ENCODE results near the gene PSKH1. TPM values are rescaled to one million over a fixed set of nuclear protein-coding genes. Genes with fewer than 3 reads are reported as not detected.

PSKH1 gene
- total and polyA plus RNA-seq, 10 of the 15 experiments (the other 5 are each of a cell fraction or from before 2014, with no cell fraction given) = 0.63 to 20.4 (median 7.8) TPM

DNA sequence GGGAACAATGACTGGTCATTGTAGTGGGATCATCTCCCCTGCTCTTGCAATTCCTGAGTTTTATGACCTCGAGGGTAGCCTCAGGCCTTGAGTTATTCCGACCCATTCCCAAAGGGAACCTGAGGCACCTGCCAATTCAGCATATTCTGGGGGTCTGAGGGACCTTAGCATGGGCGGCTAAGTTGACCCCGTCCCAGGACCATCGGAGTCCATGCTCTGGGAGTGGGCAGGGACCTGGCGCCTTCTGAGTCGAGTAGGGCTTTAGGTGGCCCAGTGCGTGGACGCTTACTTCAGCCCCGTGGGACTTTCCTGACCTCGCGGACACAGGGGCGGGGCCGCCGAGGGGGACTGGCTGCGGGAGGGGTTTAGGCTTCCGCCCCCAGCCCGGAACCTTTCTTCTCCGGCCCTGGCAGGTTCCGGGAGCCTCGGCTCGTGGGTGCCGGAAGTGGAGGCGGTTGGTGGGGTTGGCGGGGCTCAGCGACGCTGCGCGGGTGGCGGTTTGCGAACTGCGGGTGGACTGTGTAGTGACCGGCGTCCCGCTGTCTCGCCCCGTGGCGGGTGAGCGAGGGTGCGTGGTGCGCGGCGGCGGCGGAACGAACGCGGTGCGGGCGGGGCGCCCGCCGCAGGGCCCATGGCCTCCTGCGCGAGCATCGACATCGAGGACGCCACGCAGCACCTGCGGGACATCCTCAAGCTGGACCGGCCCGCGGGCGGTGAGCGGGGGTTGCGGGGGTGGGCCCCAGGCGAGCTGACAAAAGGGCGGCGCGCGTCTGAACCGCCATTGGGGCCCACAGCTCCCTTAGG, 20.2 kb upstream of the PSKH1 start, which contains the start of gene EDC4 (continued):
- TF ChIP-seq, protein P1, sequence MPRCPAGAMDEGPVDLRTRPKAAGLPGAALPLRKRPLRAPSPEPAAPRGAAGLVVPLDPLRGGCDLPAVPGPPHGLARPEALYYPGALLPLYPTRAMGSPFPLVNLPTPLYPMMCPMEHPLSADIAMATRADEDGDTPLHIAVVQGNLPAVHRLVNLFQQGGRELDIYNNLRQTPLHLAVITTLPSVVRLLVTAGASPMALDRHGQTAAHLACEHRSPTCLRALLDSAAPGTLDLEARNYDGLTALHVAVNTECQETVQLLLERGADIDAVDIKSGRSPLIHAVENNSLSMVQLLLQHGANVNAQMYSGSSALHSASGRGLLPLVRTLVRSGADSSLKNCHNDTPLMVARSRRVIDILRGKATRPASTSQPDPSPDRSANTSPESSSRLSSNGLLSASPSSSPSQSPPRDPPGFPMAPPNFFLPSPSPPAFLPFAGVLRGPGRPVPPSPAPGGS (IDR thresholded peaks at IDR 0.05; ENCODE audit: borderline replicate concordance, insufficient read depth, low read depth, low read length, poor library complexity, severe bottlenecking) = peak; percentile 93
- TF ChIP-seq, protein P2, sequence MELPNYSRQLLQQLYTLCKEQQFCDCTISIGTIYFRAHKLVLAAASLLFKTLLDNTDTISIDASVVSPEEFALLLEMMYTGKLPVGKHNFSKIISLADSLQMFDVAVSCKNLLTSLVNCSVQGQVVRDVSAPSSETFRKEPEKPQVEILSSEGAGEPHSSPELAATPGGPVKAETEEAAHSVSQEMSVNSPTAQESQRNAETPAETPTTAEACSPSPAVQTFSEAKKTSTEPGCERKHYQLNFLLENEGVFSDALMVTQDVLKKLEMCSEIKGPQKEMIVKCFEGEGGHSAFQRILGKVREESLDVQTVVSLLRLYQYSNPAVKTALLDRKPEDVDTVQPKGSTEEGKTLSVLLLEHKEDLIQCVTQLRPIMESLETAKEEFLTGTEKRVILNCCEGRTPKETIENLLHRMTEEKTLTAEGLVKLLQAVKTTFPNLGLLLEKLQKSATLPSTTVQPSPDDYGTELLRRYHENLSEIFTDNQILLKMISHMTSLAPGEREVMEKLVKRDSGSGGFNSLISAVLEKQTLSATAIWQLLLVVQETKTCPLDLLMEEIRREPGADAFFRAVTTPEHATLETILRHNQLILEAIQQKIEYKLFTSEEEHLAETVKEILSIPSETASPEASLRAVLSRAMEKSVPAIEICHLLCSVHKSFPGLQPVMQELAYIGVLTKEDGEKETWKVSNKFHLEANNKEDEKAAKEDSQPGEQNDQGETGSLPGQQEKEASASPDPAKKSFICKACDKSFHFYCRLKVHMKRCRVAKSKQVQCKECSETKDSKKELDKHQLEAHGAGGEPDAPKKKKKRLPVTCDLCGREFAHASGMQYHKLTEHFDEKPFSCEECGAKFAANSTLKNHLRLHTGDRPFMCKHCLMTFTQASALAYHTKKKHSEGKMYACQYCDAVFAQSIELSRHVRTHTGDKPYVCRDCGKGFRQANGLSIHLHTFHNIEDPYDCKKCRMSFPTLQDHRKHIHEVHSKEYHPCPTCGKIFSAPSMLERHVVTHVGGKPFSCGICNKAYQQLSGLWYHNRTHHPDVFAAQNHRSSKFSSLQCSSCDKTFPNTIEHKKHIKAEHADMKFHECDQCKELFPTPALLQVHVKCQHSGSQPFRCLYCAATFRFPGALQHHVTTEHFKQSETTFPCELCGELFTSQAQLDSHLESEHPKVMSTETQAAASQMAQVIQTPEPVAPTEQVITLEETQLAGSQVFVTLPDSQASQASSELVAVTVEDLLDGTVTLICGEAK (IDR thresholded peaks at IDR 0.05; ENCODE audit: borderline replicate concordance) = peak; percentile 98
- TF ChIP-seq ESRRA (IDR thresholded peaks at IDR 0.05; ENCODE audit: low read length) (no peak), EED (IDR thresholded peaks at IDR 0.05; ENCODE audit: low read depth) (no peak), RCOR1 (conservative IDR thresholded peaks at IDR 0.05; ENCODE audit: low read depth, low read length) (no peak; the same call in 1 of the 2 replicates), MTA2 (IDR thresholded peaks at IDR 0.05; ENCODE audit: low read depth) (0 out of 2 replicates have a peak, but pooled peaks have one; percentile 31), JUNB (IDR thresholded peaks at IDR 0.05) (no peak), BHLHE40 (IDR thresholded peaks at IDR 0.05; ENCODE audit: borderline replicate concordance in 1 of 2, low read depth in 2 of 2, low read length in 1 of 2) (peak; percentile 15 to 57; a peak in 1 of 4 replicates), MEF2A (IDR thresholded peaks at IDR 0.05; ENCODE audit: insufficient read depth, low read depth, low read length) (peak; percentile 72; the same call in 1 of the 2 replicates), CREB1 (IDR thresholded peaks at IDR 0.05; ENCODE audit: low read depth) (peak; percentile 83)
- TF ChIP-seq, protein P3, sequence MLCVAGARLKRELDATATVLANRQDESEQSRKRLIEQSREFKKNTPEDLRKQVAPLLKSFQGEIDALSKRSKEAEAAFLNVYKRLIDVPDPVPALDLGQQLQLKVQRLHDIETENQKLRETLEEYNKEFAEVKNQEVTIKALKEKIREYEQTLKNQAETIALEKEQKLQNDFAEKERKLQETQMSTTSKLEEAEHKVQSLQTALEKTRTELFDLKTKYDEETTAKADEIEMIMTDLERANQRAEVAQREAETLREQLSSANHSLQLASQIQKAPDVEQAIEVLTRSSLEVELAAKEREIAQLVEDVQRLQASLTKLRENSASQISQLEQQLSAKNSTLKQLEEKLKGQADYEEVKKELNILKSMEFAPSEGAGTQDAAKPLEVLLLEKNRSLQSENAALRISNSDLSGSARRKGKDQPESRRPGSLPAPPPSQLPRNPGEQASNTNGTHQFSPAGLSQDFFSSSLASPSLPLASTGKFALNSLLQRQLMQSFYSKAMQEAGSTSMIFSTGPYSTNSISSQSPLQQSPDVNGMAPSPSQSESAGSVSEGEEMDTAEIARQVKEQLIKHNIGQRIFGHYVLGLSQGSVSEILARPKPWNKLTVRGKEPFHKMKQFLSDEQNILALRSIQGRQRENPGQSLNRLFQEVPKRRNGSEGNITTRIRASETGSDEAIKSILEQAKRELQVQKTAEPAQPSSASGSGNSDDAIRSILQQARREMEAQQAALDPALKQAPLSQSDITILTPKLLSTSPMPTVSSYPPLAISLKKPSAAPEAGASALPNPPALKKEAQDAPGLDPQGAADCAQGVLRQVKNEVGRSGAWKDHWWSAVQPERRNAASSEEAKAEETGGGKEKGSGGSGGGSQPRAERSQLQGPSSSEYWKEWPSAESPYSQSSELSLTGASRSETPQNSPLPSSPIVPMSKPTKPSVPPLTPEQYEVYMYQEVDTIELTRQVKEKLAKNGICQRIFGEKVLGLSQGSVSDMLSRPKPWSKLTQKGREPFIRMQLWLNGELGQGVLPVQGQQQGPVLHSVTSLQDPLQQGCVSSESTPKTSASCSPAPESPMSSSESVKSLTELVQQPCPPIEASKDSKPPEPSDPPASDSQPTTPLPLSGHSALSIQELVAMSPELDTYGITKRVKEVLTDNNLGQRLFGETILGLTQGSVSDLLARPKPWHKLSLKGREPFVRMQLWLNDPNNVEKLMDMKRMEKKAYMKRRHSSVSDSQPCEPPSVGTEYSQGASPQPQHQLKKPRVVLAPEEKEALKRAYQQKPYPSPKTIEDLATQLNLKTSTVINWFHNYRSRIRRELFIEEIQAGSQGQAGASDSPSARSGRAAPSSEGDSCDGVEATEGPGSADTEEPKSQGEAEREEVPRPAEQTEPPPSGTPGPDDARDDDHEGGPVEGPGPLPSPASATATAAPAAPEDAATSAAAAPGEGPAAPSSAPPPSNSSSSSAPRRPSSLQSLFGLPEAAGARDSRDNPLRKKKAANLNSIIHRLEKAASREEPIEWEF (IDR thresholded peaks at IDR 0.05; ENCODE audit: insufficient replicate concordance, low read depth, low read length) = no peak
- TF ChIP-seq, protein P4, sequence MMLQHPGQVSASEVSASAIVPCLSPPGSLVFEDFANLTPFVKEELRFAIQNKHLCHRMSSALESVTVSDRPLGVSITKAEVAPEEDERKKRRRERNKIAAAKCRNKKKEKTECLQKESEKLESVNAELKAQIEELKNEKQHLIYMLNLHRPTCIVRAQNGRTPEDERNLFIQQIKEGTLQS (IDR thresholded peaks at IDR 0.05; ENCODE audit: borderline replicate concordance, extremely low read depth, low read depth, low read length) = no peak
- TF ChIP-seq, protein P5, sequence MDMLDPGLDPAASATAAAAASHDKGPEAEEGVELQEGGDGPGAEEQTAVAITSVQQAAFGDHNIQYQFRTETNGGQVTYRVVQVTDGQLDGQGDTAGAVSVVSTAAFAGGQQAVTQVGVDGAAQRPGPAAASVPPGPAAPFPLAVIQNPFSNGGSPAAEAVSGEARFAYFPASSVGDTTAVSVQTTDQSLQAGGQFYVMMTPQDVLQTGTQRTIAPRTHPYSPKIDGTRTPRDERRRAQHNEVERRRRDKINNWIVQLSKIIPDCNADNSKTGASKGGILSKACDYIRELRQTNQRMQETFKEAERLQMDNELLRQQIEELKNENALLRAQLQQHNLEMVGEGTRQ (IDR thresholded peaks at IDR 0.05; ENCODE audit: borderline replicate concordance, low read depth, low read length) = no peak
